Prostate gland (tissue), 1 donor: Measurements from ENCODE around the gene PSMA7.
A peak's percentile ranks its signal among the peaks of the same experiment; 100 is the strongest.

Experiments used
- POLR2A ChIP-seq: fragments of 450-650 bp; IDR thresholded peaks from one replicate; pipeline ENCODE4 v1.6.1; 2016; ENCODE audit warnings: antibody characterized with exemption, mild to moderate bottlenecking
- POLR2AphosphoS5 ChIP-seq: sonication (generic); formaldehyde crosslinking; IDR thresholded peaks from one replicate; pipeline ENCODE4 v1.6.1; 2017; ENCODE audit warnings: antibody characterized with exemption

GRCh38 chr20:62143081-62143956 is at the start of gene PSMA7, which contains the start of gene SS18L1:
- TF ChIP-seq POLR2AphosphoS5 (peak; percentile 46), POLR2A (peak; percentile 91)
